Bronchial epithelial cell (primary cell): Measurements from ENCODE around the gene METRN. TPM values are rescaled to one million over a fixed set of nuclear protein-coding genes. Genes with fewer than 3 reads are reported as not detected.

Experiments used
- DNase-seq: peaks from one replicate; pipeline ENCODE4 v3.0.0-alpha.2; 2010; ENCODE audit warnings: low read depth
- FAIRE-seq: peaks from 2 replicates; lab custom pipeline; 2011; peaks lifted over from hg19 to GRCh38; lab: Jason Lieb, UNC
- H3K27me3 ChIP-seq: 2 replicates; pipeline ENCODE4 v1.5.1; 2011; ENCODE audit warnings: low read length; ENCODE audit not compliant: control insufficient read depth, insufficient read depth
- H3K36me3 ChIP-seq: 2 replicates; pipeline ENCODE4 v1.5.1; 2011; ENCODE audit warnings: low read length; ENCODE audit not compliant: control insufficient read depth, insufficient read depth
- H3K4me3 ChIP-seq: 2 replicates; pipeline ENCODE4 v1.5.1; 2011; ENCODE audit warnings: mild to moderate bottlenecking, low read depth, low read length, control low read depth
- CTCF ChIP-seq: IDR thresholded peaks from 2 replicates; pipeline ENCODE4 v1.5.1; 2011; ENCODE audit warnings: mild to moderate bottlenecking, moderate library complexity, low read length, control low read depth, inconsistent platforms; ENCODE audit not compliant: insufficient read depth, severe bottlenecking
- total RNA-seq: library from RNA; depleted of rRNA; stranded (reverse); fragments of >200 nt; gene quantifications from 2 replicates; pipeline ENCODE4 v1.2.1, GENCODE V29; 2014

The METRN gene
- total RNA-seq, 1 donor from 2014 or later, result 63.7 TPM

DNA sequence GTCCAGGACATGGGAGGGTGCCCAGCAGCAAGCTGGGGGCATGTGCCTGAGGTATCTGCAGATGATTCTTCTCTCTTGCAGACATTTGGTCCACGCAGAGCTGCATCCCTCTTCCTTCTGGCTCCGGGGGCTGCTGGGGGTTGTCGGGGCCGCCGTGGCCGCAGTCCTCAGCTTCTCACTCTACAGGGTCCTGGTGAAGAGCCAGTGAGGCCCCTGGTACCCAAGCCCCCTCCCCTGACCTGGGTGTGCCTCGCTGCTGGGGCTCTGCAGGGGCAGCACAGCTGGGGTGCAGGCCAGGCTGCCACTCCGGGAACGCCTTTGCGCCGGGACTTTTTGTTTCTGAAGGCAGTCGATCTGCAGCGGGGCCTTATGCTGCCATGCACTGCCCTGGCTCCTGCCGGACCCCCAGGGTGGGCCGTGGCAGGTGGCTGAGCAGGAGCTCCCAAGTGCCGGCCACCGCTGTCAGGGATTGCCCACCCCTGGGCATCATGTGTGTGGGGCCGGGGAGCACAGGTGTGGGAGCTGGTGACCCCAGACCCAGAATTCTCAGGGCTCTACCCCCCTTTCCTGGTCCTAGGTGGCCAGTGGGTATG lies 41.4 kb upstream of the METRN start:
- no peak for TF ChIP-seq CTCF
- no peak overlapping the region for H3K4me3 ChIP-seq
- FAIRE-seq, result no peak
- DNase-seq, result no peak
- no peaks in the 10 kb centered on the region for H3K27me3 ChIP-seq
- H3K36me3 ChIP-seq, result peaks cover 32% of the 10 kb centered on the region

DNA sequence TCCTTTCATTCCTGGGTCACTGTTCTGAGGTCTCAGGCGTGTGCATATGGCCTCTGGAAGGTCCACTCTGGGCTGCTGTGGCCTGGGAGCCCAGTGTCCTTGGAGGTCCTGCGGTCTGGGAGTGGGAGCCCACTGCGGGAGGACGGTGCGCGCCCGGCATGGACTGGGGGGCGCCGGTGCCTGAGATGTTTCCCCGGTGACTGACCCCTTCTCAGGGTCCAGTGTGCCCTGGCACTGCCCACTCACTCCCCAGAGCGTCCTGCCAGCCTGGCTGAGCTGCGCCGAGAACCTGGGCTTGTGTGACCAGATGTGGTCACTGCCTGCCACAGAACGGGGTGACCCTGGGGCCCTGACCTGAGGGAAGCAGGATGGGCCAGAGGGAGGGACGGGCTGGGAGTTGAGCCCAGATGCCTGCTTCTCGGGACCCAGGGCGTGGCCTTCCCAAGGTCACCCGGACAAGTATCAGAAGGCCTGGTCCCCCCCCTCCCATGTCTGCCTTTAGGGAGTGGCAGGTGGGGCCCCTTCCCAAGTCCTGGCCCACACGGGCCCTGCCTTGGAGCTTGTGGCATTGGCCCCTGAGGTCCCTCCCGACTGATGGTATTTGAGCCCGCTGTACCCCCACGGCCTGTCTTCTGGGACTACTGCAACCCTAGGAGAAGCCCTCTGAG lies 40.6 kb upstream of the METRN start:
- Histone ChIP-seq H3K27me3 (no peaks in the 10 kb centered on the region), H3K4me3 (no peak overlapping the region), H3K36me3 (peaks cover 31% of the 10 kb centered on the region)
- DNase-seq (no peak), FAIRE-seq (no peak)
- TF ChIP-seq CTCF, result no peak

DNA sequence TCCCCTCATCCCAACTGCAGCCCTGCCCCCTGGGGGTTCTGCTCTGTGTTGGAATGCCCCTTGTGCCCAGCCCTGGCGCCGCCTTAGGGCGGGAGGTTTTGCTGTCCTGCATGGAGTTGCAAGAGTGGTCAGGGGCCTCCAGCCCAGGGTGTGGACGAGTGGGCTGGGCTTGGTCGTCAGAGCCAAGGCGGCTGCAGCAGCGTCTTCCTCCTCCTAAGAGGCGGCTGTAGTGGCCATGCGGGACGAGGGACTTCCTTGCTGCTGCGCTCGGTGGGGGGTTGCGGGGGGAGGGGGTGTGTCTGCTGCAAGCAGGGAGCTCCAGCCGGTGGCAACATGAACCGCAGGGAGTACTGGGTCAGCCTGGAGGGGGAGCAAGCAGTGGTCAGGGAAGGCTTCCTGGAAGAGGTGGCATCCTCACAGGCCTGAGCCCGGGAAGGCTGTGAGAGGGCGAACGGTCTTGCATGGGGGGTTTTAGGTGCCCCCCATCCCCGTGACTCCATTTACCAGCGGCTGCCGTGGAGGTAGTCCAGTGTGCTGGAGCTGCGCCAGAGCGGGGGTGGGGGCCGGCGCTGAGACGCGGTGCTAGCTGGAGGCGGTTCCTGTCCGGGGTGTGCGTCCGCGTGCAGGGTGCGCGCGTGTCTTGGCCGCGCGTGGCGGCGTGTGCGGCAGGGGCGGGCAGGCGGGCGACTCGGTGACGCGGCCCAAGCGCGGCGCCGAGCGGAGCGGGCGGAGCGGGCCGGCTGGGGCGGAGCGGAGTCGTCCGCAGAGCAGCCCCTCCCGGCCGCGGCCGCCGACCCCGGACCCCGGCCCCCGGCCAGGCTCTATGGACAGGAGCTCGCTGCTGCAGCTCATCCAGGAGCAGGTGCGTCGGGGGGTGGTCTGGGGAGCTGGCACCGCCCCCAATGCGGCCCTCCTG lies 39.7 kb upstream of the METRN start, which contains the start of gene RHBDL1:
TSS of gene RHBDL1 (plus strand) at position 704 of the 916 bp plus-strand sequence. CDS start at position 824, 120 bp downstream.
- FAIRE-seq (no peak), DNase-seq (no peak)
- Histone ChIP-seq H3K36me3 (peaks cover 24% of the 10 kb centered on the region), H3K27me3 (no peaks in the 10 kb centered on the region), H3K4me3 (peak within 1 kb of the TSS; percentile 30)
- no peak for TF ChIP-seq CTCF

GRCh38 chr16:675884-676564 lies 38.9 kb upstream of the METRN start:
- FAIRE-seq, result no peak
- peak overlapping the region; percentile 30 for H3K4me3 ChIP-seq

More at GRCh38 chr16:675884-676564, 38.9 kb upstream of the METRN start:
- Histone ChIP-seq H3K36me3 (peaks cover 19% of the 10 kb centered on the region), H3K27me3 (no peaks in the 10 kb centered on the region)
- no peak for TF ChIP-seq CTCF
- no peak for DNase-seq
